Anterior cingulate cortex (tissue), 58 donors: ENCODE results near the gene TBC1D22B.

Source experiments
- DNase-seq, 58 donors: peaks; one replicate each; lab custom pipeline; 2025; lab: John Stamatoyannopoulos, UW

Gene TBC1D22B, protein sequence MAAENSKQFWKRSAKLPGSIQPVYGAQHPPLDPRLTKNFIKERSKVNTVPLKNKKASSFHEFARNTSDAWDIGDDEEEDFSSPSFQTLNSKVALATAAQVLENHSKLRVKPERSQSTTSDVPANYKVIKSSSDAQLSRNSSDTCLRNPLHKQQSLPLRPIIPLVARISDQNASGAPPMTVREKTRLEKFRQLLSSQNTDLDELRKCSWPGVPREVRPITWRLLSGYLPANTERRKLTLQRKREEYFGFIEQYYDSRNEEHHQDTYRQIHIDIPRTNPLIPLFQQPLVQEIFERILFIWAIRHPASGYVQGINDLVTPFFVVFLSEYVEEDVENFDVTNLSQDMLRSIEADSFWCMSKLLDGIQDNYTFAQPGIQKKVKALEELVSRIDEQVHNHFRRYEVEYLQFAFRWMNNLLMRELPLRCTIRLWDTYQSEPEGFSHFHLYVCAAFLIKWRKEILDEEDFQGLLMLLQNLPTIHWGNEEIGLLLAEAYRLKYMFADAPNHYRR

DNA sequence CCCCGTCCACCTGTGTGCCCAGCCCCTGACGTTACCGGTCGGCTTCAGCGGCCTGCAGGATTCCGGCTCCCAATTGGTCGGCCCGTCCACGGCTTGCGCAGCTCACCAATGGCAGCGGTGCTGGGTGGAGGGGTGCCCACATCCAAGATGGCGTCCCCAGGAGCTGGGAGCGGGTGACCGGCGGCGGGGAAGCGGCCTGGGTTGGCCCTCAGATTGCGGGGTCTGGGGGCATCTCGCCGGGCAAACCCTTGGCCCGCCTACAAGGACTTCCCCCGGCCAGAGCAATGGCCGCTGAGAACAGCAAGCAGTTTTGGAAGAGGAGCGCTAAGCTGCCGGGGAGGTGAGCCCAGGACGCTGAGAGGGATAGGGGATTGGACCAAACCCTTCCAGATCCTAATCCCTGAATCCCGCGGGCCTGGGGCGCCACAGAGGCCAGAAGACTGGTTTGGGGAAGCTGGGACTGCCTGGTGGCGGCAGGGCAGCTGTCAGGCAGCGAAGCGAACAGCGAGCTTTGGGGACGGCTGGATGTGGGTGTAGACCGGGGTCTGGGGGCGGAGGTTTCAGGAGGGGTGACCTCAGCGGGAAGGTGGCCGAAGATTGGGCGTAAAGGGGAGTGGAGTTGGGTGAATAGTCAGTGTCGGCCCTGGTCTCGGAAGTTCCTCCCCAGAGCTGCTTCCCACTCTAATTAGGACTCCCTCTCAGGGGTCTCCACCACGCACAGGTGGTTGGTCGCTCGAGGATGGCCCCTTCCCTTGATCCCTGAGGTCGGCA, at the start of gene TBC1D22B, which contains the start of gene TMEM217:
TSS of gene TBC1D22B (plus strand) at position 139 of the 771 bp plus-strand sequence. CDS start at position 285, 146 bp downstream.
TSS of gene TMEM217 (minus strand) at position 511 of the 771 bp plus-strand sequence. CDS start 39,114 bp downstream, outside the sequence.
- DNase-seq: peak; percentile 29 to 98 (median 93)

DNA sequence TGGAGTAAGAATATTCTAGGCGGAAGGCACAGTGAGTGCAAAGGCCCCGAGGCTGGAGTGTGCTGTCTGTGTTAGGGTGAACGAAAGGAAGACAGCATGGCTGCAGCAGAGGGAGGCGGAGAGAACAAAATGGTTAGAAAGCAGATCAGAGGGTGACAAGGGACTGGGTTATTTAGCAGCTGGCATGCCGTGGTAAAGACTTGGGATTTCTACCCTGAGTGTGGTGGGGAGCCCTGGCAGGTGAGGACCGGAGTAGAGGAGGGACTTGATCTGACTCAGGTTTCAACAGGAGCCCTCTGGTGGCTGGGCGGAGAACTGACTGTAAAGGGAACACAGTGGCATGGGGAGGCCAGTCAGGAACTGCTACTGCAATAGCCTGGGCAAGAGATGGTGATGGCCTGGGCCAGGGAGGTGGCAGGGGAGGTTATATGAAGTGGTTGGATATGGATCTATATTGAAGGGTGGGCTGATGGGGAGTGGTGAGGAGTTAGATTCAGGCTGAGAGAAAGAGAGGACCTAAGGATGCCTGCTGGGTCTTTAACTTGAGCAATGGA, 49.6 kb upstream of the TBC1D22B start:
- peak in 50 of 58 donors; percentile 5 to 81 (median 30) for DNase-seq

DNA sequence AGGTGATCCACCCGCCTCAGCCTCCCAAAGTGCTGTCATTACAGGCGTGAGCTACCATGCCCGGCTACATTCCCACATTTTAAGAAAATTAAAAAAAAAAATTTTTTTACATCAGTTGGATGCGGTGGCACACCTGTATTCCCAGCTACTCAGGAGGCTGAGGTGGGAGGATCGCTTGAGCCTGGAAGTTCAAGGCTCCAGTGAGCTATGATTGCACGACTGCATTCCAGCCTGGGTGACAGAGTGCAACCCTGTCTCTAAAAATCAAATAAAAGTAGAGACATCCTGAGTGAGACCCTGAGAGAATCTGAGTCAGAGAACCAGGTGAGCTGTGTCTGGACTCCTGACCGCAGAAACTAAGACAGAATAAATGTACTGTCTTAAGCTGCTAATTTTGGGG, 48.8 kb upstream of the TBC1D22B start:
- DNase-seq: no peak

DNA sequence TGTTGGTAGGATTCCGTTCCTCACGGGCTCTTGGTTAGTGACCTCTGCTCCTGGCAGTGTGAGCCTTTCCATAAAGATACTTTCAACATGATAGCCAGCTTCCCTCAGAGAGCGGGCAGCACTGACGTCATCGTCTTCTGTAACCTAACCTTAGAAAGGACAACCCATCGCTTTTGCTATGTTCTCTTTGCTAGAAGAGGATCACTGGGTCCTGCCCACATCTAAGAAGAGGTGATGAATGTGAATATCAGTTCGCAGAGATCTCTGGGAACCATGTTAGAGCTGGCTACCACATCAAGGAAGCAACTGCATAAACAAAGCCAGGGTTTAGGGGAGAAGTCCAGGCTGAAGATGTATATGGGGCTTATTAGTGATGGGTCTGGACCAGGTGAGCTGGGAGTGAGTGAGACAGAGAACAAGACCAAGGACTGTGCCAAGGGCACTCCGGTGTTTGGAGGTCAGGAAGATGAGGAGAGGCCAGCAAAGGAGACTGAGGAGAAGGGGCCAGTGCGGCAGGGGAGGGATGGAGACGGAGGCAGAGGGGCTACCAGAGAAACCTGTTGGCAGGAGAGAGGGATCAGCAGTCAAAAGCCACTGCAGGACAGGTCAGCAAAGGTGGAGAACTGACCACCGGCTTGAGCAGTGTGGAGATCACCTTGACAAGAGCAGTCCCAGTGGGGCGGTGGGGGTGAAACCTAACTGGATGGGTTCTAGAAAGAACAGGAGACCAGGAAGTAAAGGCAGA, 47.9 kb upstream of the TBC1D22B start:
- no peak for DNase-seq

DNA sequence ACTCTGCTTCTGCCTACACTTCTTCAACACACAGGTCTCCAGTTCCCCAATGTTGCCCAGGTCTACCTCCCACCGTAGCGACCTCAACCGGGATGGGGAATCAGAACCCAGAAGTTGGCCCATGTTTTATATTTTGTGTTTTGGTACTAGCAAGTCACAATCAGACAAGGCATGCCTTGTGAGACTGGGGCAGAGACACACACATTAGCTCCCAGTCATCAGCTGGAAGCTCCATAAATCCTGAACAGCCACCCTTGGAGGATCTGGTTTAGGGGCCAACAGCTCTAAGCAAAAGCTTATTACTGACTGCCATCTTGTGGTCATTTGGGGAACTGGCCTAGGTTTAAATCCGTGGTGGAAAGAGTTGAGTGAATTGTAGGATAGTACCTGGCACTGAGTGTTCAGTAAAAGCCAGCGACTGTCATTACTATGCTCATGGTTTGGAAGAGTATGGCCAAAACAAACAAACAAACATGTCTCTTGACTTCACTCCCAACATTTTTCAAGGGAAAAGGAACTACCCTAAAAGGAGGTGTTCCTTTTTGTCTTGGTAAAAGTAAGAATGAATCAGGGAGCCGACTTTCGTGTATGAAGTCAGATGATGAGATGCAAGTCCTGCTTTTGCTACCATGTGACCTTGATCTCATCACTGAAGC, 47.1 kb upstream of the TBC1D22B start:
- peak in 48 of 58 donors; percentile 1 to 82 (median 43) for DNase-seq

DNA sequence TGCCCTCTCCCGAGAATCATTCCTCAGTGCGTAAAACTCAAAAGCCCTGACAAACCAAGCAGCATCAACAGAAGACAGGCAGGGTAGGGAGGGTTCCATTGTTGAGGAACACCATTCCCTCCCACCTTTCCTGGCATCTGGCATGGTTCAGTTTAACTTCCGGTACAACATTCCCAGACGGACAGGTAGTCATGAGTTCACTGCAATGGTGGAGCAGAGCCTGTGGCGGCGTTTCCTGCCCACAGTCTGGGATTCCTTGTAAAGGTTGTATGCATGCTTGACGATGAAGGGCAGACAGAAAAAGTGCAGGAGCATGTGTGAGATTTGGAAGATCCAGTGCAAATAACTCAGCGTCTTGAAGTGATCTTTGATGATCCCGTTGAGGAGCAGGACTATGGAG, 45.3 kb upstream of the TBC1D22B start:
- DNase-seq: no peak

DNA sequence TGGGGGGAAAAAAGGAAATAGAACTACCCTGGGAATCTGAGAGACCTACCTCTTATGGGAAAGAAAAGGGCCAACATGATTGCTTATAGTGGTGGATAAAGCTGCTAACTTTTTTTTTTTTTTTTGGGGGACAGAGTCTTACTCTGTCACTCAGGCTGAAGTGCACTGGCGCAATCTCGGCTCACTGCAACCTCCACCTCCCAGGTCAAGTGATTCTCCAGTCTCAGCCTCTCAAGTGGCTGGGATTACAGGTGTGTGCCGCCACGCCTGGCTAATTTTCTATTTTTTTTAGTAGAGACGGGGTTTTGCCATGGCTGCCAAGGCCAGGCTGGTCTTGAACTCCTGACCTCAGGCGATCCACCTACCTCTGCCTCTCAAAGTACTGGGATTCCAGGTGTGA, 39.5 kb upstream of the TBC1D22B start:
- no peak for DNase-seq

DNA sequence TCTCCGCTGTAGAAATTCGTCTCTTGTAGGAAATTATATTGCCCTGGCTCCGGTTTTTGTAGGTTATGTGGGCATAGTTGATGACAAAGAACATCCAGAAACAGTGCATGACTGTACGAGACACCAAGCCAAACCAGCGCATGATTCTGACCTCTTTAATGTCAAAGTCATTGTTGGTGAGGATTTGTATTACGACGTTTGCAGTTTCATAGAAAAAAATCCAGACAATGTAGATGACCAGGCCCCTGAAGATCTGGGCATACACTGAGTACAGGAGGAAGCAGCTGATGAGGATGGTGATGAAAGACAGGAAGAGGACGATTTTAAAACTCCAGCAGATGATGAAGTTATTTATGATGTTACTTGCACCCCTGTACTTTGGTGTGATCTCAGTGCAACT, 39.1 kb upstream of the TBC1D22B start:
- no peak for DNase-seq

DNA sequence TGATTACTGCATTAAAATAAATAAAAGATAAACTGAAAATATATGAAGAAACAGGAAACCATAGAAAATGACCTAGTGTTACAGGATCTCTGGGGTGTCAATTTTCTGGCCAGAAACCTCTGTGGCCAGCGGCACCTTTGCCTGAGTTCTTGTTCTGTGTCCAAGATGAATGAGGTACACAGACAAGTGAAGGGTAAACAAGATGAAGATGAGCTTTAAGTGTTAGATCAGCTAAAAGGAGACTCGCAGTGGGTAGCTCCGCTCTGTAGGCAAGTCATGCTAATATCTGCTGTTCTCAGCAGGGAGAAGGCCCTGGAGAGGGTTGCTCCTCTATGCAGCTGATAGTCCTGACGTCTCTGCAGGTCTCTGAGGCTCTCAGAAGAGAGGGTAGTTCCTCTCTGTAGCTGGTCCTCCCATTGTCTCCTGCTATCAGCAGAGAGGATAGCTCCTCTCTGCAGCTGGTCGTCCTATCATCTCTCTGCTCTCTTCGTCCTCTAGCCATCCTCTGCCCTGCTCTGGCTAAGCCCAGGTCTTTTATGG, 35.9 kb upstream of the TBC1D22B start:
- no peak for DNase-seq

DNA sequence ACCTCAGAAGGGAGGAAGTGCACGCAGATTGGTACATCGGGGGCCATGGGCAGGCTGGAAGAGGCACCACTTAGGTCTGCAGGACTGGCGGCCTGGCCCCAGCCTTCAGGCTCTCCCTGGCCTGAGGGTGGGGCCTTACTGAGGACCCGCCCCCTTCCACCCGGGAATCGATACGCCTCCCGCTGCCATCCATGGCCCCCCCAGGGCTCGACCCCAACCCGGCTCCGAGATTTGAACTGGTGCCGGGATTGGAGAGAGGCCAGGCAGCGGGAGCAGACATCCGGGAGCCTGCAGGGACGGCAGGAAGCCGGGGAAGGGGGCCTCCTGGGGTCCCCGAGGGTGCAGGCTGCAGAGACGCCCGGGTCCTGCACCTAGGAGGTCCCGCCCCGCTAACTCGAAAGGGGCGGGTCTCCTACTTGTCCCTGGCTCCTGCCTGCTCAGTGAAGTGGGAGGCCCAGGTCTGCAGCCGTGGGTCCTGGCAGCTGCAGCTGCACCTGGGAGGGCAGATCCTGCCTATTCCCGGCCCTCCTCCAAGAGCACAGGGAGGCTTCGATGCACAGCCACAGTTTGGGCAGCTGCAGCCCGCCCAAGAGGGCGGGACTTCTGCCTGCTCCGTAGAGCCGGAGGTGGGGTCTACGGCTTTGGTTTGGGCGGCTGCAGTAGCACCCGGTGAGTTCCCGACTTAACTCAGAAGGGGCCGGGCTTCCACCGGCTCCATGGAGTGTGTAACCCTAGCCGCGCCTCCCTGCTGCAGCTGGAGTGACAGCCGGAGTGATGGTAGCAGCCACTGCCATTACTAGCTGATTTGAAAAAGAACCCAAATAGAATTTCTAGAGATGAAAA, 35.2 kb upstream of the TBC1D22B start:
- peak in 40 of 58 donors; percentile 6 to 76 (median 29) for DNase-seq

DNA sequence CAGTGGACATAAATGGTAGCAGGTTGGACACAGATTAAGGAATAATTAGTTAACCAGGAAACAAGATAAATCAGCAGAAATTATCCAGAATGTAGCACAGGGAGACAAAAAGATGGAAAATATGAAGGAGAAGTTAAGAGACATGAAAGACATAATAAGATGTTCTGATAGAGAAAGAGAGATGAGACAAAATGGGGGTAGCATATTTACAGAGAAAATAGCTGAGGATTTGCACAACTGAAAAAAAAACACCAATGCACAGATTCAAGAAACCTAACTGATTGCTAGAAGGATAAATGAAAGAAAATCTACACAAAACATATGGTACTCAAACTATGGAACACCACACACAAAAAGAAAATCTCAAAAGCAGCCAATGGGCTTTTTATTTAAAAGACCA, 34.6 kb upstream of the TBC1D22B start:
- DNase-seq: no peak

DNA sequence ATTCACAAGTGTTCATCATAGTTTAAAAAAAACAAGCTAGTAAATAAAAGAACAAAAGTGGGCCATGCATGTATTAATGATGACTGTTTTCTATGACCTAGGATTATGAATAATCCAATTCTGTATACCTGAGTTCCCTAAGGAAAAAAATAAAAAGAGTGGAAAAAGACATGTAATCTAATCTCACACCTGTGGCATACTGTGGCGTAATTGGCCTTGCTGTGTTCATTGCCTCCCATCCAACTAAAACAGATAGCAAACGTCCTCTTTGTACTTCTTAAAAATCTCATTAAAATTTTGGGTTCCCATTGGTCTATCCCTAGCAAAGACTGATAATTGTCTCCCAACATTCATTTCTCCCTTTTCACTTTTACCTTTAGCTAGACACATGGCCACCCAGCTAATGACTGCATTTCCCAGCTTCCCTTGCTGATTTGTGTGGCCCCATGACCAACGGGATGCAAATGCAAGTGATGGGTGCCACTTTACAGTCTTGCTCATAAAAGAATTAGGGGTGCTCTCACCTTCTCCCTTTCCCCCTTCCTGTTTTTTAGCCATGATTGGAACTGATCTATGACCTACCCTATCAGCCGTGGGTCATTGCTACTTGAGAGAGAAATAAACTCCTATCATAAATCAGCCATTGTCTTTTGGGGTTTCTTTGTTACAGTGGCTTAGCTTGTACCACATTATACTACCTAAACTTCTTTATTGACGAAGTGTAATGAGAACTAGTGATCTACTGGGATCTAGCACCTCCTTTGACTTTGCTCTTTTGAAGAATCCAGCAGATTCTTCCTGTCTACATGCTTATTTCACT, 32.0 kb upstream of the TBC1D22B start:
- no peak for DNase-seq

DNA sequence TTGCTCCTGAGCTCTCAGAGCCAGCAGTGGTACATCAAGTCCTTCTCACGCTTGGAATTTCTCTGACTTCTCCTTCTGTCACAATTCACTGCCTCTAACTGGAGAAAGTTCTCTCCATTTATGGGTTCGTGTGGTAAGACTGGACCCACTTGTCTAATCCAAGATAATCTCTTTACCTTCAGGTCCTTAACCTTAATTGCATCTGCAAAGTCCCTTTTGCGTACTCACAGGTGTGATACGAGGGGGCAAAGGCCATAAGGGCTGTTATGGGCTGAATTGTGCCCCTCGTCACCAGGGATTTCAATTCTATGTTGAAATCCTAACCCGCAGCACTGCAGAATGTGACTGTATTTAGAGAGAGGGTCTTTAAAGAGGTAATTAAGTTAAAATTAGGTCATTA, 27.5 kb upstream of the TBC1D22B start:
- no peak for DNase-seq

DNA sequence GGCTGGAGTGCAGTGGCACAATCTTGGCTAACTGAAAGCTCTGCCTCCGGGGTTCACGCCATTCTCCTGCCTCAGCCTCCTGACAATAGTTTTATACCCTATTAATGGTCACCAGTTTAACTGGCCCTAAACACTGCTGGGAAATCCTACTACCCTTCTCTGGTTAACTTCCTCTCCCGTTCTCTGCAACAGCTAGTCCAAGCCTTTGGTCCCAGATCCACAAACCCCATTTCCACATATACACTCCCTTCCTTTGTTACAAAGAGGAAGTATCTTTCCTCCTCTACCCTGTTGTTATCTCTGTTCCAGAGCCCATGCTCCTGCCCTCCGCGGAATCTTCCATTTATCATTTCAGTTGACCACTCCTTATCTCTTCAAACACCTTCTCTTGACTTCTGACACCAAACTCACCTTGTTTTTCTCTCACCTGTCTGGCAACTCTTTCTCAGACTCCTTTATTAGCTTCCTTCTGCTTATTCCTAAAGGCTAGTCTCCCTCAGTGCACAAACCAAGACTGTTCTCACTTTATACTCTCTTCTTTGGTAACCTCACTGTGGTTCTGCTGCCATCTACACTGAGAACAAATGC, 25.0 kb upstream of the TBC1D22B start:
- no peak for DNase-seq

DNA sequence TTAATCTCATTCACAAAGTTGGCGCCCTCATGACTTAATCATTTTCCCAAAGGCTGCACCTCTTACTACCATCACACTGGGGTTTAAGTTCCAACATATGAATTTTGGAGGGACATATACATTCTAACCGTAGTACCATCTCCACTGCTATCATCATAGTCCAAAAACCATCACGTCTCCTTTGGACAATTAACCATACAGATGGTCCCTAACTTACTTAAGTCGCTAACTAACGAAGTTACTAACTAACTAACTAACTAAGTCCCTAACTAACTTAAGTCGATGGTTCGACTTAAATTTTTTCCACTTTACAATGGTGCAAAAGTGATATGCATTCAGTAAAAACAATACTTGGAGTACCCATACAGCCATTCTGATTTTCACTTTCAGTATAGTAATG, 24.0 kb upstream of the TBC1D22B start:
- no peak for DNase-seq

DNA sequence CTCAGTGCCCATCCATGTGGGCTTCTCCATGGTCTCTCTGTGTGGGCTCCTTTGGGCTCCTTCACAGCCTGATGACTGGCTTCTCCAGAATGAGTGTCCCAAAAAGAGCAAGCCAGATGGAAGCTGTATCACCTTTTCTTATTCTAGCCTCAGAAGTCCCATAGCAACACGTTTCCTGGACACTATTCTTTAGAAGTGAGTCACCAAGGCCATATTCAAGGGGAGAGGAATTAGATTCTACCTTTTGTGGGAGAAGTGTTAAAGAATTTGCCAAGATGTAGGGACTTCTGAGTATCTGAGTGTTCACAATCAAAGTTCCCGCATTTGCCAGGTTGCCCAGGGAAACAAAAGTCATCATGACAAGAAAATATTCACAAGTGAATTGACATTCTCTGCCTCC, 20.7 kb upstream of the TBC1D22B start:
- DNase-seq: peak in 2 of 58 donors; percentile 13 to 22

DNA sequence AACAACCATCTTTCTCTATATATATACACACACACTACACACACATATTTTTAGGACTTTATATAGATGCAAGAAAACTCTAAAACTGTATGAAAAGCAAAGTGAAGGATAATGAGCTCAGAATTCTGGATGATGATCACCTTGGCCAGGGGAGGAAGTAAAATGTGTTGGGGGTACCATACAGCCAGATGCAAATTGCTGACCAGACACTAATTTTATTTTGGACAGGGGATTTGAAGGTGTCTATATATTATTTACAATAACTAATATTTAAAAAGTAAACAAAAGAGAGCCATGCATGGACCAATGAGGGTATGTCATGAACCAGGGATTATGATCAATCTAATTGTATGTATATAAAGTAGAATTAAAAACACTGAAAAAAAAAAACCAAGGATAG, 19.8 kb upstream of the TBC1D22B start:
- DNase-seq: no peak
